HG03159 (cell line): Measurements from ENCODE around the gene NEK5.
A peak's percentile ranks its signal among the peaks of the same experiment; 100 is the strongest.

Source experiments
- ATAC-seq: cut with Tn5 transposase; IDR thresholded peaks from one replicate; pipeline ENCODE4 v1.9.1; 2021; ENCODE audit warnings: mild to moderate bottlenecking, moderate library complexity; ENCODE audit not compliant: unreplicated experiment

NEK5 gene

GRCh38 chr13:52011632-52012511 is 117.0 kb downstream of the NEK5 start, which contains the start of gene ALG11:
Gene ALG11 (plus strand): TSS chr13:52012398. CDS start chr13:52012419, 21 bp downstream.
- peak; percentile 99 for ATAC-seq

DNA sequence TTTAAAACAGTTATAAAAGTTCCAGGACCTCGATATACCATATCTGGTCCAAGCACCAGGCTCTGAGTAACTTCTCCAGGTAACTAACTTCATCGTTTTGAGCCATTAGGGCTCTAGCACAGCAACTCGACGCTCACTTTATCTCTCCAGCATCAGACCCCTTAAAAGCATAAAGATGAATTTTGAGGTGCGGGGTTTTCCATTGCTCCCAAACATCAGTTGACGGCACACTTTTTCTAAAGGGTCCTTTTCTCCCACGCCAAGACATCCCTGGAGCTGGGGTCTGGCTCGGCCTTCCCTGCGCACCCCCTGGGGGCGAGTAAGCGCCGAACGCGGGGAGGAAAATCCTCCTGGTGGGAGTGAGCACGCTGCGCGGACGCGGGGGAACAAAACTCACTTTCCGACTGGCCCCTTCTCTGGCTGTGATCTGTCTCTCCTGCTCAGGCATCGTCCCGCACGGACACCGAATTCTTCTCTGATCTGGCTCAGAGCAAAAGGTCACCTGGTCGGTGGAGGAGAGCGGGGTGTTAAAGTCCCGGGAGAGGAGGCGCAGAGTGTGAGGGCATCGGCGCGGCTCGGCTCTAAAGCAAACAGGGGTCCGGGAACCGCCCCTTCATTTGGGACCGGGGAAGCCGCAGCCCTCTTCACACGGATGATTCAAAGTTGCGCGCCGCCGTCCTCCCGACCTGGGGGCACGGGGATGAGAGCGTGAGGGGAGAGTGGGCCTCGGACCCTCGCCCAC is 117.8 kb downstream of the NEK5 start, which contains the start of gene ATP7B:
Gene ATP7B, minus strand, starts transcription at position 561 of the 742 bp plus-strand sequence. Its CDS starts 113 bp downstream, at position 448.
- peak; percentile 18 for ATAC-seq

- ATAC-seq: no peak
Measured at GRCh38 chr13:52009946-52010345, 118.9 kb downstream of the NEK5 start.

- ATAC-seq: no peak
Measured at GRCh38 chr13:52006523-52007245, 122.2 kb downstream of the NEK5 start.

- ATAC-seq: no peak
Measured at GRCh38 chr13:52005841-52006522, 122.9 kb downstream of the NEK5 start.

- no peak for ATAC-seq
Measured at GRCh38 chr13:52004511-52005170, 124.2 kb downstream of the NEK5 start.

DNA sequence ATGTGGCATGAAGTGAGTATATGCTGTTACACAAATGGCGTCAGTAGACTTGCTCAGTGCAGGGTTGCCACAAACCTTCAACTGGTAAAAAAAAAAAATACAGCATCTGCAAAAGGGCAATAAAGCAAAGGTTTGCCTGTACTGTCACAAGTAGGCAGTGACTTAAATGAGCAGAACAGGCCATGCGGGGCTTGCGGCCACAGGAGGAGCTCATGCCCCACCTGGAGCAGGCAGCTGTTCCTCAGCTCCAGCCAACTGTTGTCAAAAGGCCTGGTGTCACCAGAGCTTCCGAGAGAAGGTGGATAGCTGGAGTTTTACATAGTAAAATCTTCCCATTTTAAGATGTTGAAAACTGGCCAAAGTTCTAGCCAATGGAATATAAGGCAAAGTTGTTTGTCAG is 125.3 kb downstream of the NEK5 start:
- no peak for ATAC-seq

DNA sequence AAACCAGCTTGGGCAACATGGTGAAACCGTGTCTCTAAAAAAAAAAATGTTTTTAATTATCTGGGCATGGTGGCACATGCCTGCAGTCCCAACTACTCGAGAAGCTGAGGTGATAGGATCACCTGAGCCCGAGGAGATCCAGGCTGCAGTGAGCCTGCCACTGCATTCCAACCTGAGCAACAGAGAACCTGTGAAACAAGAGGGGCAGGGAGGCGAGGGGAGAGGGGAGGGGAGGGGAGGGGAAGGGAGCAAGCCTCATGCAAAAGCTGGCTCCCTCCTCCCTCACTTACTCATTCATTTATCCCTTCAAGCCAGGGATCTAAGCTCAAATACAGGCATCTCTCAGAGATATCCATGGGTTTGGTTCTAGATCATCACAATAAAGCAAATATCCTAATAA is 126.5 kb downstream of the NEK5 start:
- ATAC-seq: no peak

DNA sequence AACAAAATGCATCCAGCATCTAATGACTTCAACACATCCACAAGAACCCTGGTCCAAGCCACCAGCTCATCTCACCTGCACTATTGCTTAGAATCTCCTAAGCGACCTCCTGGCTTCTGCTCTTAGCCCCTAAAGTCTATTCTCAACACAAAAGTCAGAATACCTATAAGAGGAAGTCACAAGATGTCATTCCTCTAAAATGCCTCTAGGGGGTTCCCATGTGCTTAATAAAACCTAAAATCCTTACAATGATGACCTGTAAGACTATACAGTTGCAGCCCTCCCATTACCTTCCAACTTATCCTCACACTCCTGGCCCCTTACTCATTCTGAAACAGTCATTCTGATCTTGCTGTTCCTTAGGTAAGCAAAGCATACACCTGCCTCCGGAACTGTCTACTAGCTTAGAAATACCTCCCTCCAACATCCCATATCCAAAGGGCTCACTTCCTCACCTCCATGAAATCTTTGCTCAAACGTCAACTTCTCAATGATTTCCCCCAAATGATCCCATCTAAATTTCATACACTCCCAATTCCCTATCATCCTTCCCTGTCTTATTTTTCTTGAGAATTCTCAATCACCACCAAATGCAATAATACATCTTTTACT is 127.6 kb downstream of the NEK5 start:
- ATAC-seq: peak; percentile 90

DNA sequence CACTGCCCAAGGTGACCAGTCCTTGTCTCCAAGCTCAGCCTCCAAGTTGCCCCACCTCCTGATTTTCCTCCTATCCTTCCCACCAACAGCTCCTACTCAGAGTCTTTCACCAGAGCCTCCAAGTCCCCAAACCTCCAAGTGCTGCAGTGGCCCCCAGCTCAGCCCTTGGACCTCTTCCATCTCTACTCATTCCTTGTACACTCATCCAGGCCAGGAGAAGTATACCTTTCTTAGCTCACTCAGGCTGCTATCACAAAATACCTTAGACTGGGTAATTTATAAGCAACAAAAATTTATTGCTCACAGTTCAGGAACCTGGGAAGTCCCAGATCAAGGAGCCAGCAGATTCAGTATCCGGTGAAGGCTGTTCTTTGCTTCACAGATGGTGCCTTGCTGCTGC is 129.0 kb downstream of the NEK5 start:
- ATAC-seq: no peak

DNA sequence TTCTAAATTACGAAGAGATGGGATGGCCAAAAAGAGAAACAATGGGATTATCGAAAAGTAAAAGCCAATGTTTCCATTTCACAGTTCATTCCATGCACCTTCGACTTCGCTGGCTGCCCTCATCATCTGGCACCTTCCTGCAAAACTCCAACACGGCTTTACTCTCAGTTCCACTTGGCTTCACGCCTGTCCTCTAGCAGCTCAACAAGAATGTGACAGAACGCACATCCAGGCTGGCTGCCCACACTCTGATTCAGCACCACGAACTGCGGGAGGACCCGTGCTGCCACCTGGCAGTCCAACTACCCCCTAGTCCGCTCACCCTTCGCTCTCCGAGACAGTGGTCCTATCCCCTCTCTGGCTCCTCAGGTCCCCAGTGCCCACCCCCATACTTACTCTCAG is 129.4 kb downstream of the NEK5 start:
- no peak for ATAC-seq

DNA sequence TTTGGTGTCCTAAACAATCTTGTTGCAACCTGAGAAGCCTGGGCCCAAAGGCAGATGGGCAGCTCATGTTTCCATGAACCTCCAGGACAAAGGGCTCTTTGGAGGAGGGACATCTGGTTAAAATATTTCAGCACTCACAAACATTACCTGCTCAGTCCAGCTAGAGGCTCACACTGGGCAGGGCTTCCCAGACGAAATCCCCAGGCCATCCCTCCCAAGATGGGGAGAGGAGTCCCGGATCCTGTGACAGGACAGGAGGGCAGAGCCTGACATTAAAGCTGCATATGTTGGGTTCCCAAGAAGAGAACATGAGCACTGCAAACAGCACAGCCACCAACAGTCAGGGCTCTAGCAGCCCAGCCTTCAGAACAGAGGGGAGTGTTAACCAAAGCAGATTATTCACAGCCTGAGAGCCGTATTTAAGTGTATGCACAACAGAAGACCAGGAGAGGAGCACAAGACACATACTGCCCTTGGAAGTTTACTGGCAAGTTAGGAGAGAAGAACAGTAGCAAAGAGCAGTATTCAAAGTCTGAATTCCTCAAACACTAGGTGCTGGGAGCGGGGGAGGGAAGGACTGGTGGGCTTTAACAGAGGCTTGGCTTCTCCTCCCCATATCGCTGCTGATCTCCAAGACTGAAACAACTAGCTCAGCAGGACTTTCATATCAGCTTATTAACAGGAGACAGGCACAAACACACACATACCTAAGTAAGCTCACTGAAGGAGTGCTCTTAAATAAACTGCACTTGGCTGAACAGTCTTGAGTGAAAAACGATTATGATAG is 130.0 kb downstream of the NEK5 start:
- no peak for ATAC-seq

DNA sequence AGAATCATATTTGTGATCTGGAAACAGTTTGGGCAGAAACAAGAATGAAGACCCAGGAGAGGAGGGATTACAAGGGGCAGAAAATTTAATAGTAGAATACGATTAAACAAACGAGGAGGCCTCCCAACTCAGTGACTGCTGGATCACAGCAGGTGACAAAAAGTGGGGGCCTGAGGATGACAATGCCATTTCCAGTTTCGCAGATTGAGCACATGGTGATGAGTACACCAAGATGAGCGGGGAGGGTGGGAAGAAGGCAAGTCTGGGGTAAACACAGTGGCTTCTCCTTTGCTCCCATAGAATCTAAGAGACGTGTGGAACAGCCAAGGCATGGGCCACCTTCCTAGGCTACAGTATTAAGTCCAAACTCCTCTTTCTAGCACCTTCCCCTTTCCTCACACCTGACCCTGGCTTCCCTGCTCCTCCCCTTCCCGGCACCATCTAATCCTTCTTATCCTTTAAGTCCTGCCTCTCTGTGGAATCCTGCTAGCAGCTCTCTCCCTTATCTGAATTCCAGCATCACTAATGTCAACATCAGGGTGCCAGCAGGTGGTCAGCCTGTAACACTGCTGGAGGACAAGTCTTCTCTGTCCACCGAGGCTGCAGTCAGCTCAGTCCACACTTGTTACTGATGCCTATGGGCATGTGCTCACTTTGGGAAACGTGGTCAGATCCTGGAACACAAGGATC is 131.1 kb downstream of the NEK5 start:
- no peak for ATAC-seq

DNA sequence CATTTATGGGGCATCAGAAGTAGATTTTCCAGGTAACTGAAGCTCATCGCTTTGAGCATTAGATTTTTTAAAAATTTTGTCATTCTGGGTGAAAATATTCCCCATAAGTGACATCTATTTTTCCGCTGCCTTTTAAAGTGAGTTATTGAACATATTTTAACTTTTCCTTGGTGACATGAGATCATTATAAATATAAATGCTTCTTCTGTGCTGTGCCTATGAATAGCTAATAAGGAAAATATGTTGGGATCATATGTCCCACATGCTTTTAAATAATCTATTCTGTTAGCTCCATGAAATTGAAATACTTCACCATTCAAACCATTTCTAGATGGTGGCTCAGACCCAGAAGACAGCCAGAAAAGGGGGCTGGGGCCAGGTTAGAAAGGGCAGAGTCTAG is 131.7 kb downstream of the NEK5 start:
- no peak for ATAC-seq

GRCh38 chr13:51996641-51997040 is 132.2 kb downstream of the NEK5 start:
- no peak for ATAC-seq

DNA sequence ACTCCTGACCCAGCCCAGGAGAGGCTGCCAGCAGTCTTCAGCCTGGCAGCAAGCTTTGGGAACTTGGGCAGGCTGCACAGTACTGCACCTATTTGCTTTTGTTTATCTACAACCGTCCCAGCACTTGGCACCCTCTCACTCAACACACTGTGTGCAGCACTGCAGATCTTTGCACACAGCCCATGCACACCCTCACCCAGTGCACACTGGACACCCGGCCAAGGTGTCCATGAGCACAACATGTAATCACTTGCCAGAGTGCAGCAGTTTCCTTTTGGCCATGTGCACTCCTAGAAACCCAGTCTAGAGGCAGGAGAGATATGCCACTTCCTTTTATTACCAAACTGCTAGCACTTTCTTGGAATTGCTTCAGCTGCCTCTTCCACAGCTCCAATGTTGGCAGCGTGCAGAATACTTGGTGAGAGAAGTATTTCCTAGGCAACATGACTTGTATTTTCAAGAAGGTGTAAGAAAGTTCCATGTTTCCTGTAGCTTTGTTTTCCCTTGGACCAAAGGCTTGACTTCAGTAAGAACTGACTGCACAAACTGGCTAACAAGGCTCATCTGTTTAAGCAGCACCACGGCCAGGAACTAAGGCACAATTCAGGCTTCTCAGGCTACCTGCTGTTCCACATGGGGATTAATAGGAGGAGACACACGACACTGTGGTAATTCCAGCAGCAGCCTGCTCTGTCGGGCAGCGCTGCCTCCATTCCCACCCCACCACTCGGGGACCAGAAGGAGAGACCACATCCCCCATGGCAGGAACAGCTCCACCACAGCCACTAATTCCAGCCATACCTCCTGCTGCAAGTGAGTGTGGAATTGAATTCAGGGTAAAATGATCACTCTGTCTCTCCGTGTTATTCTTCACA is 133.0 kb downstream of the NEK5 start:
- no peak for ATAC-seq

- no peak for ATAC-seq
Measured at GRCh38 chr13:51993713-51994112, 135.2 kb downstream of the NEK5 start.
